Hepatocyte (in vitro differentiated cells): ENCODE measurements around the gene NFKB1. TPM values are rescaled to one million over a fixed set of nuclear protein-coding genes. Genes with fewer than 3 reads are reported as not detected.
A peak's percentile ranks its signal among the peaks of the same experiment; 100 is the strongest.

ENCODE experiments used
- DNase-seq: peaks from one replicate; pipeline ENCODE4 v3.0.0-alpha.2; 2016; ENCODE audit warnings: low spot score
- H2AFZ ChIP-seq: fragments of 200-600 bp; sonication (generic); 2 replicates; pipeline ENCODE4 v1.6.0; 2016; ENCODE audit warnings: antibody characterized with exemption, mild to moderate bottlenecking
- H3K27ac ChIP-seq: fragments of 200-600 bp; sonication (generic); 2 replicates; pipeline ENCODE4 v1.5.1; 2016; ENCODE audit warnings: mild to moderate bottlenecking
- H3K27me3 ChIP-seq: fragments of 200-600 bp; sonication (generic); 2 replicates; pipeline ENCODE4 v1.6.1; 2016
- H3K36me3 ChIP-seq: fragments of 200-600 bp; sonication (generic); replicated peaks from 2 replicates; pipeline ENCODE4 v1.5.1; 2016; ENCODE audit warnings: low read depth; ENCODE audit not compliant: insufficient read depth
- H3K4me1 ChIP-seq: fragments of 200-600 bp; sonication (generic); 2 replicates; pipeline ENCODE4 v1.5.1; 2016; ENCODE audit warnings: mild to moderate bottlenecking, moderate library complexity; ENCODE audit not compliant: insufficient read depth
- H3K4me2 ChIP-seq: fragments of 200-600 bp; sonication (generic); 2 replicates; pipeline ENCODE4 v1.6.0; 2016
- H3K4me3 ChIP-seq: fragments of 200-600 bp; sonication (generic); 2 replicates; pipeline ENCODE4 v1.5.1; 2016; ENCODE audit warnings: mild to moderate bottlenecking
- H3K79me2 ChIP-seq: fragments of 200-600 bp; sonication (generic); 2 replicates; pipeline ENCODE4 v1.6.0; 2017; ENCODE audit warnings: mild to moderate bottlenecking
- H3K9me2 ChIP-seq: fragments of 200-600 bp; sonication (generic); replicated peaks from 2 replicates; pipeline ENCODE4 v1.6.0; 2017; ENCODE audit warnings: mild to moderate bottlenecking; ENCODE audit not compliant: insufficient read depth
- H3K9me3 ChIP-seq: fragments of 200-600 bp; sonication (generic); 2 replicates; pipeline ENCODE4 v1.5.1; 2016; ENCODE audit warnings: low read depth, mild to moderate bottlenecking
- H4K20me1 ChIP-seq: fragments of 200-600 bp; sonication (generic); 2 replicates; pipeline ENCODE4 v1.6.0; 2016; ENCODE audit warnings: mild to moderate bottlenecking; ENCODE audit not compliant: insufficient read depth, poor library complexity, severe bottlenecking
- EZH2 ChIP-seq: fragments of 200-600 bp; sonication (generic); IDR thresholded peaks from 2 replicates; pipeline ENCODE4 v1.6.1; 2016; ENCODE audit warnings: antibody characterized with exemption, mild to moderate bottlenecking, borderline replicate concordance
- EZH2phosphoT487 ChIP-seq: fragments of 200-600 bp; sonication (generic); IDR thresholded peaks from one replicate; pipeline ENCODE4 v1.6.1; 2018; ENCODE audit warnings: antibody characterized with exemption, mild to moderate bottlenecking, low read depth, moderate library complexity; ENCODE audit not compliant: unreplicated experiment, severe bottlenecking
- WGBS: methylation state at CpG from one replicate; pipeline ENCODE4 v1.1.6; 2016; ENCODE audit warnings: low lambda C conversion rate; ENCODE audit errors: missing lambda C conversion rate; 5-methylcytosine and 5-hydroxymethylcytosine counted together
- polyA plus RNA-seq: library from polyadenylated mRNA; unstranded; fragments of >200 nt; fragmentation: Nextera tagmentation; extraction: Ambion mirVana; gene quantifications from 2 replicates; pipeline ENCODE4 v1.2.1, GENCODE V29; 2016
- total RNA-seq: library from RNA; depleted of rRNA; stranded (reverse); fragments of >200 nt; gene quantifications from 2 replicates; pipeline ENCODE4 v1.2.3, GENCODE V29; 2014
- TF ChIP-seq, protein P1 (sequence below): fragments of 200-600 bp; sonication (generic); IDR thresholded peaks from 2 replicates; pipeline ENCODE4 v1.5.1; 2016; ENCODE audit warnings: antibody characterized with exemption, mild to moderate bottlenecking; ENCODE audit not compliant: poor library complexity

NFKB1 gene
- total and polyA plus RNA-seq, 2 experiments from 2014 or later: 21.1 to 22.8 TPM

DNA sequence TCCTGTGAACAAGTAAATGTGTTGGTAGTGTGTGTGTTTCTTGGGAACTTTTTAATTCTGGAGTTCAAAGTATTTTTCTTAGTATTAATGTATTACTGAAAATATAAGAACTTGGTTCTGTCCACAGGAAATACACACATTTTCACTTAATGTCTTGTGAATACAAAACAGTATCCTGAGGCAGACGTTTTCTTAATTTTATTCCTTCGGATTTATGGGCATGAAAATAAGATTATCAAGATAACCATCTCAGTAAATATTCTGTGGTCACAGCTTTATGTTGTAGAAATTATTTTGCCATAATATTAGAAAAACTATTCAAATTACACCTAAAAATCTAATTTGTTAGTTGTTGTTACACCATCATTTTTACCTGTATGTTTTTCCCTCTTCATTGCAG is 29.8 kb downstream of the NFKB1 start:
- Histone ChIP-seq H4K20me1 (no peaks in the 10 kb centered on the region), H3K4me1 (peaks cover 28% of the 10 kb centered on the region), H3K4me2 (no peak overlapping the region), H3K9me2 (no peaks in the 10 kb centered on the region), H3K27ac (peak overlapping the region; percentile 27), H2AFZ (no peak overlapping the region), H3K36me3 (no peaks in the 10 kb centered on the region), H3K4me3 (no peak overlapping the region), H3K79me2 (peaks cover 19% of the 10 kb centered on the region), H3K9me3 (no peaks in the 10 kb centered on the region), H3K27me3 (no peaks in the 10 kb centered on the region)
- DNase-seq: no peak
- TF ChIP-seq EZH2phosphoT487: no peak
- TF ChIP-seq EZH2: no peak
- TF ChIP-seq, protein P1, sequence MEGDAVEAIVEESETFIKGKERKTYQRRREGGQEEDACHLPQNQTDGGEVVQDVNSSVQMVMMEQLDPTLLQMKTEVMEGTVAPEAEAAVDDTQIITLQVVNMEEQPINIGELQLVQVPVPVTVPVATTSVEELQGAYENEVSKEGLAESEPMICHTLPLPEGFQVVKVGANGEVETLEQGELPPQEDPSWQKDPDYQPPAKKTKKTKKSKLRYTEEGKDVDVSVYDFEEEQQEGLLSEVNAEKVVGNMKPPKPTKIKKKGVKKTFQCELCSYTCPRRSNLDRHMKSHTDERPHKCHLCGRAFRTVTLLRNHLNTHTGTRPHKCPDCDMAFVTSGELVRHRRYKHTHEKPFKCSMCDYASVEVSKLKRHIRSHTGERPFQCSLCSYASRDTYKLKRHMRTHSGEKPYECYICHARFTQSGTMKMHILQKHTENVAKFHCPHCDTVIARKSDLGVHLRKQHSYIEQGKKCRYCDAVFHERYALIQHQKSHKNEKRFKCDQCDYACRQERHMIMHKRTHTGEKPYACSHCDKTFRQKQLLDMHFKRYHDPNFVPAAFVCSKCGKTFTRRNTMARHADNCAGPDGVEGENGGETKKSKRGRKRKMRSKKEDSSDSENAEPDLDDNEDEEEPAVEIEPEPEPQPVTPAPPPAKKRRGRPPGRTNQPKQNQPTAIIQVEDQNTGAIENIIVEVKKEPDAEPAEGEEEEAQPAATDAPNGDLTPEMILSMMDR: no peak
- WGBS: 86% methylated on average over 2 of the region's 2 CpGs

DNA sequence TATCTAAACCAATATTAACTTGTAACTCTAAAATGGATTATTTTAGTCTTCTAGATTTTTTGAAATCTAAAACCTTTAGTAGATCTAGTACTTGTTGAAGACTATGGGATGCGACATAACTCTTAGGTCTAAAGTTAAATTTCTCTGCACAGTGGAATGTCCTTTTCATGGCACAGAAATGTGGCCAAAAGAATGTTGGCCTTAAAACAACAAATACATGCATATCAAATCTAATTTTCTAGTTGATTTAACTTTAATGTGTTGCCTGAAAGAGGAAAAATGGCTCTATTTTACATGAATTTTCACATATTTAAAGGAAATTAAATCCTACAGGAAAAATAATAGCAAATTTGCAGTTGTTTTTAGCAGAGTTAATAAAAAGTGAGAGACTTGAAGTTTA is 30.3 kb downstream of the NFKB1 start:
- H3K4me1 ChIP-seq: peaks cover 32% of the 10 kb centered on the region
- WGBS: 100% methylated on average over 1 of the region's 1 CpG
- H3K9me3 ChIP-seq: no peaks in the 10 kb centered on the region
- no peak overlapping the region for H3K4me2 ChIP-seq
- no peaks in the 10 kb centered on the region for H3K36me3 ChIP-seq
- TF ChIP-seq, protein P1: no peak
- no peak for TF ChIP-seq EZH2phosphoT487
- TF ChIP-seq EZH2: no peak
- H3K27me3 ChIP-seq: no peaks in the 10 kb centered on the region
- no peaks in the 10 kb centered on the region for H3K9me2 ChIP-seq
- no peak for DNase-seq
- H2AFZ ChIP-seq: no peak overlapping the region
- H3K79me2 ChIP-seq: peaks cover 19% of the 10 kb centered on the region
- H4K20me1 ChIP-seq: no peaks in the 10 kb centered on the region
- H3K4me3 ChIP-seq: no peak overlapping the region
- no peak overlapping the region for H3K27ac ChIP-seq

DNA sequence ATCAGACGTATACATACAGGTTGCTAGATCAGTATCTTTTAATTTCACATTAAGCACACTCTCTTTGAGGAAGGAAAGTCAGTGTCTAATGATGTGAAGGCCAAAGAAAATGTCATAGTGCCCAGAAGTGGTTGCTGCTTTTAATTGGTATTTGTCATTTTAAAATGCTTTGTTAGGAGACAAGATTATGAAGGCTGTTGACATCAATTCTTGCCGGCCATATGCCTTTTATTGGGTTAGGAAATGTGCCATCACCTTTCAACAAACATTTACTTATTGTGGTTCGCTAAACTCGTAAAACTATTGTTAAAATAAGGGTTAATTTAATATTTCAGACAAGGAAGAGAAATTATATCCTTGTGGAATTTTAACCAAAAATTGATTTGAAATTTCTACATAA is 32.2 kb downstream of the NFKB1 start:
- Histone ChIP-seq H2AFZ (no peak overlapping the region), H3K27ac (no peak overlapping the region), H3K9me2 (no peaks in the 10 kb centered on the region), H3K4me3 (no peak overlapping the region), H3K79me2 (peaks cover 13% of the 10 kb centered on the region), H3K4me1 (peaks cover 27% of the 10 kb centered on the region), H3K9me3 (no peaks in the 10 kb centered on the region), H3K4me2 (no peak overlapping the region), H3K27me3 (no peaks in the 10 kb centered on the region), H4K20me1 (no peaks in the 10 kb centered on the region), H3K36me3 (no peaks in the 10 kb centered on the region)
- no peak for DNase-seq
- no peak for TF ChIP-seq EZH2phosphoT487
- TF ChIP-seq, protein P1: no peak
- no peak for TF ChIP-seq EZH2
- 79% methylated on average over 4 of the region's 4 CpGs for WGBS

DNA sequence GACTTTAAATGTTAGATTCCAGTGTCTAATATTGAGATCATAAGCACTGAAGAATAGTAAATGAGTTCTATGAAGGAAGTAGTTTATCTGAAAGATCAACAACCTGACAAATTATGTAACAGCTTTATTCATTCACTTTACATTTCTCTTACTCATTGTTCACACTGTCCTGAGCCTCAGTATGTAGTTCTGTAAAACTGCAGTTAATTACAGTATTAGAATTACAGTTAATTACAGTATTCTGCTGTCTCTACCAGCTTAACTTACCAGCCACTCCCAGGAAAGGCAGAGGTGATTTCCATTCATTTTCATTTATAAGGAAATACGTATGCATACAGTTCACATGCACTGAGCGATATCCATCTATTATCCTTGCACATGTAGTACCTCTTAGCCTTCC is 32.7 kb downstream of the NFKB1 start:
- H3K4me3 ChIP-seq: no peak overlapping the region

More for the DNA sequence above, 32.7 kb downstream of the NFKB1 start:
- H3K4me2 ChIP-seq: no peak overlapping the region
- H4K20me1 ChIP-seq: no peaks in the 10 kb centered on the region
- no peaks in the 10 kb centered on the region for H3K9me2 ChIP-seq
- DNase-seq: no peak
- peaks cover 13% of the 10 kb centered on the region for H3K79me2 ChIP-seq
- no peak overlapping the region for H3K27ac ChIP-seq
- WGBS: 97% methylated on average over 2 of the region's 2 CpGs
- no peaks in the 10 kb centered on the region for H3K9me3 ChIP-seq
- TF ChIP-seq EZH2phosphoT487 (no peak), EZH2 (no peak)
- TF ChIP-seq, protein P1: no peak
- no peaks in the 10 kb centered on the region for H3K36me3 ChIP-seq
- no peaks in the 10 kb centered on the region for H3K27me3 ChIP-seq
- peaks cover 22% of the 10 kb centered on the region for H3K4me1 ChIP-seq
- H2AFZ ChIP-seq: no peak overlapping the region
